H9 (cell line): ENCODE results near the gene GALNT7. TPM values are rescaled to one million over a fixed set of nuclear protein-coding genes. Genes with fewer than 3 reads are reported as not detected.

Source experiments
- DNase-seq: peaks from one replicate; pipeline ENCODE4 v3.0.0-alpha.2; 2017
- H2AFZ ChIP-seq: one replicate; pipeline ENCODE4 v1.6.1; 2013; ENCODE audit warnings: mild to moderate bottlenecking, low read length, control low read depth, moderate library complexity
- H2AK5ac ChIP-seq: 2 replicates; pipeline ENCODE4 v1.6.1; 2013; ENCODE audit warnings: low read length, control low read depth, mixed read lengths; ENCODE audit not compliant: insufficient read length
- H2BK120ac ChIP-seq: one replicate; pipeline ENCODE4 v1.6.1; 2013; ENCODE audit warnings: low read depth, mild to moderate bottlenecking, low read length, control low read depth, inconsistent platforms; ENCODE audit not compliant: poor library complexity, severe bottlenecking
- H2BK12ac ChIP-seq: 2 replicates; pipeline ENCODE4 v1.6.1; 2013; ENCODE audit warnings: low read length, control low read depth, mixed read lengths, low read depth; ENCODE audit not compliant: insufficient read length
- H2BK15ac ChIP-seq: 2 replicates; pipeline ENCODE4 v1.6.1; 2013; ENCODE audit warnings: low read depth, low read length, control low read depth
- H2BK20ac ChIP-seq: one replicate; pipeline ENCODE4 v1.6.1; 2013; ENCODE audit warnings: low read depth, mild to moderate bottlenecking, low read length, control low read depth, inconsistent platforms; ENCODE audit not compliant: poor library complexity, severe bottlenecking
- H2BK5ac ChIP-seq: 2 replicates; pipeline ENCODE4 v1.6.1; 2013; ENCODE audit warnings: low read length, control low read depth, mixed read lengths; ENCODE audit not compliant: insufficient read length
- H3K14ac ChIP-seq: 2 replicates; pipeline ENCODE4 v1.6.1; 2013; ENCODE audit warnings: low read length, control low read depth; ENCODE audit not compliant: insufficient read depth
- H3K18ac ChIP-seq: 2 replicates; pipeline ENCODE4 v1.6.1; 2013; ENCODE audit warnings: low read depth, mild to moderate bottlenecking, mixed read lengths, low read length, control low read depth; ENCODE audit not compliant: insufficient read length
- H3K23ac ChIP-seq: 2 replicates; pipeline ENCODE4 v1.6.1; 2013; ENCODE audit warnings: low read length, control low read depth, mixed read lengths, low read depth; ENCODE audit not compliant: insufficient read length
- H3K23me2 ChIP-seq: 2 replicates; pipeline ENCODE4 v1.6.1; 2013; ENCODE audit warnings: low read depth, mild to moderate bottlenecking, mixed read lengths, low read length, control low read depth; ENCODE audit not compliant: insufficient read length, poor library complexity, severe bottlenecking
- H3K27ac ChIP-seq: 2 replicates; pipeline ENCODE4 v1.5.1; 2013; ENCODE audit warnings: low read length, control low read depth, mixed read lengths, low read depth; ENCODE audit not compliant: insufficient read length
- H3K27me3 ChIP-seq: 2 replicates; pipeline ENCODE4 v1.6.1; 2013; ENCODE audit warnings: low read length, control low read depth, inconsistent platforms; ENCODE audit not compliant: insufficient read depth
- H3K4ac ChIP-seq: 2 replicates; pipeline ENCODE4 v1.6.1; 2013; ENCODE audit warnings: low read depth, mild to moderate bottlenecking, control low read depth, inconsistent platforms, low read length, moderate library complexity
- H3K4me1 ChIP-seq: 2 replicates; pipeline ENCODE4 v1.6.1; 2013; ENCODE audit warnings: low read length, control low read depth, inconsistent platforms; ENCODE audit not compliant: insufficient read depth
- H3K4me2 ChIP-seq: 2 replicates; pipeline ENCODE4 v1.6.1; 2013; ENCODE audit warnings: low read length, control low read depth, mixed read lengths; ENCODE audit not compliant: insufficient read length, insufficient read depth
- H3K56ac ChIP-seq: 2 replicates; pipeline ENCODE4 v1.6.1; 2013; ENCODE audit warnings: low read depth, mild to moderate bottlenecking, mixed read lengths, low read length, control low read depth; ENCODE audit not compliant: insufficient read length
- H3K79me1 ChIP-seq: 2 replicates; pipeline ENCODE4 v1.6.1; 2013; ENCODE audit warnings: low read depth, mild to moderate bottlenecking, moderate library complexity, low read length, control low read depth, inconsistent platforms; ENCODE audit not compliant: insufficient read depth, poor library complexity, severe bottlenecking
- H3K79me2 ChIP-seq: 2 replicates; pipeline ENCODE4 v1.6.1; 2013; ENCODE audit warnings: low read length, control low read depth, inconsistent platforms; ENCODE audit not compliant: insufficient read depth
- H3K9ac ChIP-seq: 2 replicates; pipeline ENCODE4 v1.6.1; 2013; ENCODE audit warnings: low read length, control low read depth, mixed read lengths; ENCODE audit not compliant: insufficient read length; ENCODE audit errors: extremely low read depth
- H3K9me3 ChIP-seq: one replicate; pipeline ENCODE4 v1.6.1; 2013; ENCODE audit warnings: low read depth, low read length, inconsistent platforms; ENCODE audit not compliant: control insufficient read depth
- H3T11ph ChIP-seq: one replicate; pipeline ENCODE4 v1.6.1; 2013; ENCODE audit warnings: mild to moderate bottlenecking, low read length, control low read depth, inconsistent platforms
- H4K20me1 ChIP-seq: one replicate; pipeline ENCODE4 v1.6.1; 2013; ENCODE audit not compliant: control insufficient read depth, insufficient read length, insufficient read depth
- H4K5ac ChIP-seq: 2 replicates; pipeline ENCODE4 v1.6.1; 2013; ENCODE audit warnings: low read depth, mild to moderate bottlenecking, mixed read lengths, low read length, control low read depth; ENCODE audit not compliant: insufficient read length
- H4K8ac ChIP-seq: replicated peaks from 2 replicates; pipeline ENCODE4 v1.6.1; 2013; ENCODE audit warnings: low read length, control low read depth, mixed read lengths, low read depth; ENCODE audit not compliant: insufficient read length
- H4K91ac ChIP-seq: 2 replicates; pipeline ENCODE4 v1.6.1; 2013; ENCODE audit warnings: low read depth, mild to moderate bottlenecking, moderate library complexity, mixed read lengths, low read length, control low read depth; ENCODE audit not compliant: insufficient read length
- H3K27ac Mint-ChIP-seq, 3 experiments: 2 replicates in 2 of 3; 3 replicates in 1 of 3; pipeline ENCODE4 v1.8.0; 2020 to 2021; ENCODE audit warnings: mixed read lengths in 3 of 3, mild to moderate bottlenecking in 1 of 3, moderate library complexity in 1 of 3
- H3K27me3 Mint-ChIP-seq: 2 replicates; pipeline ENCODE4 v1.8.0; 2021; ENCODE audit warnings: low read depth, mild to moderate bottlenecking, moderate library complexity, mixed read lengths
- H3K36me3 Mint-ChIP-seq, 3 experiments: 2 replicates in 2 of 3; 3 replicates in 1 of 3; pipeline ENCODE4 v1.8.0; 2020 to 2021; ENCODE audit warnings: low read depth in 3 of 3, mixed read lengths in 3 of 3; ENCODE audit not compliant: insufficient read depth in 1 of 3
- H3K4me1 Mint-ChIP-seq, 2 experiments: 2 replicates each; pipeline ENCODE4 v1.8.0; 2020; ENCODE audit warnings: mixed read lengths in 2 of 2
- H3K4me3 Mint-ChIP-seq, 2 experiments: 2 replicates in 1 of 2; 3 replicates in 1 of 2; pipeline ENCODE4 v1.8.0; 2020 to 2021; ENCODE audit warnings: mild to moderate bottlenecking in 2 of 2, mixed read lengths in 2 of 2, moderate library complexity in 1 of 2
- H3K9me3 Mint-ChIP-seq, 2 experiments: 2 replicates in 1 of 2; 3 replicates in 1 of 2; pipeline ENCODE4 v1.8.0; 2020; ENCODE audit warnings: mild to moderate bottlenecking in 2 of 2, mixed read lengths in 2 of 2, moderate library complexity in 1 of 2
- CTCF ChIP-seq: fragments of 200-600 bp; sonication (generic); conservative IDR thresholded peaks from 3 replicates; pipeline ENCODE4 v1.8.0; 2021; ENCODE audit warnings: antibody characterized with exemption, mild to moderate bottlenecking
- WGBS: extraction: QIAGEN DNeasy Blood & Tissue Kit; methylation state at CpG from one replicate; pipeline ENCODE4 v1.1.7; 2013; ENCODE audit warnings: missing lambda C conversion rate, low lambda C conversion rate, mixed read lengths; ENCODE audit not compliant: insufficient read length; ENCODE audit errors: extremely low coverage; 5-methylcytosine and 5-hydroxymethylcytosine counted together
- total RNA-seq: library from RNA; stranded (reverse); gene quantifications from 2 replicates; pipeline ENCODE4 v1.2.1, GENCODE V29; 2021

Gene GALNT7
- total RNA-seq, 1 experiment from 2014 or later = 57.3 TPM

GRCh38 chr4:173343832-173344397 lies 175.3 kb downstream of the GALNT7 start:
- peaks cover 0 to 3% of the 10 kb centered on the region in 2 experiments; a peak in 2 of 5 replicates for H3K9me3 Mint-ChIP-seq
- H2BK120ac ChIP-seq = no peak overlapping the region
- no peak overlapping the region for H2BK15ac ChIP-seq
- H3K27ac ChIP-seq = no peak overlapping the region
- no peaks in the 10 kb centered on the region for H3K9me3 ChIP-seq
- no peak overlapping the region for H4K5ac ChIP-seq
- H2BK5ac ChIP-seq = no peak overlapping the region
- no peak overlapping the region for H2BK20ac ChIP-seq
- no CpG with 5 or more reads among the region's 3 CpGs for WGBS
- H4K20me1 ChIP-seq = no peaks in the 10 kb centered on the region
- H3K27ac Mint-ChIP-seq = peak overlapping the region in 2 of 3 experiments; percentile 69 to 95; a peak in 4 of 7 replicates
- no peak overlapping the region for H3K4me2 ChIP-seq
- no peaks in the 10 kb centered on the region for H3K27me3 ChIP-seq
- no peaks in the 10 kb centered on the region for H3K79me1 ChIP-seq
- no peak overlapping the region for H3K18ac ChIP-seq
- no peak overlapping the region for H2AFZ ChIP-seq
- no peak overlapping the region for H2AK5ac ChIP-seq
- no peak for TF ChIP-seq CTCF
- H4K8ac ChIP-seq = no peak overlapping the region
- no peak for DNase-seq
- no peaks in the 10 kb centered on the region for H3K27me3 Mint-ChIP-seq
- no peaks in the 10 kb centered on the region for H3K79me2 ChIP-seq
- no peak overlapping the region for H3K23ac ChIP-seq
- H3T11ph ChIP-seq = no peak overlapping the region
- H3K4ac ChIP-seq = no peak overlapping the region
- H2BK12ac ChIP-seq = no peak overlapping the region
- H4K91ac ChIP-seq = no peak overlapping the region
- peaks cover 21 to 43% of the 10 kb centered on the region in 2 experiments for H3K4me1 Mint-ChIP-seq
- no peak overlapping the region for H3K14ac ChIP-seq
- peaks cover 3% of the 10 kb centered on the region; the same call in 1 of the 2 replicates for H3K4me1 ChIP-seq
- no peaks in the 10 kb centered on the region for H3K23me2 ChIP-seq
- H3K56ac ChIP-seq = no peak overlapping the region
- no peak overlapping the region for H3K9ac ChIP-seq
- H3K4me3 Mint-ChIP-seq = peak overlapping the region in 1 of 2 experiments; percentile 15; a peak in 1 of 5 replicates
- peaks cover 0 to 4% (median 2%) of the 10 kb centered on the region in 3 experiments; a peak in 1 of 7 replicates for H3K36me3 Mint-ChIP-seq
